GM21381 (cell line): ENCODE data around the gene MTHFSD.

Source experiments
- ATAC-seq: cut with Tn5 transposase; IDR thresholded peaks from one replicate; pipeline ENCODE4 v1.9.1; 2021; ENCODE audit warnings: mild to moderate bottlenecking, moderate library complexity; ENCODE audit not compliant: unreplicated experiment

Gene MTHFSD

GRCh38 chr16:86494039-86494564, 60.9 kb downstream of the MTHFSD start:
- no peak for ATAC-seq

- no peak for ATAC-seq
Measured at GRCh38 chr16:86492961-86493629, 61.9 kb downstream of the MTHFSD start.

GRCh38 chr16:86492267-86492960, 62.6 kb downstream of the MTHFSD start:
- ATAC-seq, result no peak

DNA sequence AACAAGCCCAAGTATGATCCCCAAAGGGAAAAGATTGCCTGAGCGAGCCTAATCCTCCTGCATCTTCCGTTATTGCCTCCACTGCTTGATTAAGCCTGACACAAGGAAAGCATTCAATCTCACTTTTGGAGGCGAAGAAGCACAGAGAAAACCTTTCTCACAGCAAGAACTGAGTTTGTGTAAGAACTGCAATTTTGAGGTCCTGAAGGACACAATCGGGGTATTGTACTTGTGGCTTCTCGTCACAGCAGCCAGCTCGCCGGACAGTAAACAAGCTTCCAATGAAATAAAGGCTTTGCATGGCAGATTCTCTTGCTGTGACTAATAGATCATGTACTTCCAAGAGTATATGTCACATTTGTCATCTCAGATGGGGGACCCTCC, 63.4 kb downstream of the MTHFSD start:
- no peak for ATAC-seq

DNA sequence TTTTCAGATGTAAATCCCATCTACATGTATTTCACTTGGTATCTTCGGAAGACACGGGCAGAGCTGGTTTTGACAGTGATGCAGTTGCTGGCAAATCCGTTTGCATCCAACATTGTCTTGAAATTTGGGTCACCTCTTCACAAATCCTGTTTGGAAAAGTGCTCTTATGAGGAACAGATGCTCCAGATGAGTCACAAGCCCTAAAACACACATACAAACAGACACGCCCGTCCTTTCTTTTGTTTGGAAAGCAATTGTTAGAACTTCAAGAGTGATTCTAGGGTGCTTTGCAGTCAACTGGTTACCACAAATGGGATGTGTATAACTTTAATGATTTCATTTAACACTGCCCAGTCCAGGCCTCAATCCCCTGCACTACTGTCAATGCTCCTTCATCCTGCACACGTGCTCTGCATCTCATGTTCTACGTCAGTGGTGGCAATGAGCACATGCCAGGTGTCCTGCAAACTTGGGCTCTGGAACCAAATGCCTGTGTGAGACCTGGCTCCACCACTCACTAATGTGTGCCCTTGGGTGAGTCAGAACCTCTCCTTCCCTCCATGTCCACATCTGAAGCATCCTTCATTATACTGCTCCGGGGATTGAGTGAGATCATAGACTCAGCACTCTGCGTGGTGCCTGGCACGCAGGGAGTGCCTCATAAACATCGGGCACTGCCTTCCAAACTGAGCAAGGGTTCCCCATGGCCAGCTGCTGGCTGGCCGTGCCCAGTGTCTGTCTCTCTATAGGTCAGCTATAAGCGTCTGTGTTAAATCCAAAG, 64.0 kb downstream of the MTHFSD start:
- ATAC-seq, result no peak

- ATAC-seq, result no peak
Measured at GRCh38 chr16:86485746-86486145, 69.3 kb downstream of the MTHFSD start.

DNA sequence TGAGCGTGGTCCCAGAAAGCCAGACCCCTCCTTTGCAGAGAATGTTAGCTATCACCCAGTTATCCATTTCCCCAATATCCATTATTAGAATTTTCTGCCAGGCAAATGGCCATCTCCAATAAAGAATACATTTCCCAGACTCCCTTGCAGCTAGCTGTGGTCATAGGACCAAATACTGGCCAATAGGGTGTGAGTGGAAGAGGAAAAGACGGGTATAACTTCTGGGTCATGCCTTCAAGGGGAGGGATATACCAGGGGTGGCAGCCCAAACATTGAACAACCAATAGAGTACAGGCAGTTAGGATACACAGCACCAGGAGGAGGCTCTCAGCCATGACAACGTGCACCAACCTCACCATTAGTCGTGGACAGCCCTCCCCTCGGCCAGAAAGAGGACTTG, 70.8 kb downstream of the MTHFSD start:
- ATAC-seq, result no peak

- no peak for ATAC-seq
Measured at GRCh38 chr16:86481607-86482006, 73.4 kb downstream of the MTHFSD start.

DNA sequence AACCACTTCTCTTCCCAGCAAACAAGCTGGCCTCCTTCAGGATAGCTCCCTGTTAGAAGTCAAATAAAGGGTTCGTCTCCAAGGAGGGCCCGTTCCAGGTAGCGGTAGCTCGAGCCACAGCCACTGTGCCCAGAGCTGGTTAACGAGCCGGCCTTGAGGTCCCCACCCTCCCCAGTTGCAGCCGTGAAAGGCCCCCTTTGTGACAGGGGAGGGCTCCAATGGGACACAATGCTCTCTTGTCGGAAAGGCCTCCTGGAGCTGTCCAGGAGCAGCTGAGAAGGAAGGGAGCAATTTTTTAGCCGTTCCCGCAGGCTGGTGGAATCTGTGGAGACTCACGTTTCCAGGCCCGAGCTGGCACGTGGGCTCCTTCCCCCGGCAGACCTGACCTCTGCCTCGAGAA, 74.6 kb downstream of the MTHFSD start:
- ATAC-seq, result no peak
